Fibroblast of the conjunctiva (primary cell): ENCODE data around the gene DDX39B.
"Not testable (repeated sequence)": the region's sequence is repeated elsewhere in the genome, so short reads cannot be mapped to it uniquely, and the experiment has no call there.

Source experiments
- DNase-seq: peaks from one replicate; pipeline ENCODE4 v3.0.0-alpha.2; 2010; ENCODE audit warnings: low read depth

DDX39B gene

GRCh38 chr6:31575952-31576685 is 34.3 kb upstream of the DDX39B start:
- DNase-seq, result no peak

- DNase-seq, result no peak
These were observed 33.6 kb upstream of the DDX39B start, which contains the start of gene TNF for GRCh38 chr6:31575335-31575901. Gene TNF, plus strand, starts transcription at chr6:31575565. Its CDS starts 177 bp downstream, at chr6:31575742.

- no peak for DNase-seq
These were observed 32.6 kb upstream of the DDX39B start for GRCh38 chr6:31574106-31575061.

- DNase-seq, result no peak
These were observed 31.7 kb upstream of the DDX39B start for GRCh38 chr6:31573239-31574105.

- no peak for DNase-seq
These were observed 30.5 kb upstream of the DDX39B start, which contains the start of gene LTA for GRCh38 chr6:31572041-31572911. Gene LTA, plus strand, starts transcription at chr6:31572289. Its CDS starts 454 bp downstream, at chr6:31572743.

- no peak for DNase-seq
These were observed 28.2 kb upstream of the DDX39B start for GRCh38 chr6:31569861-31570536.

- DNase-seq, result no peak
These were observed 26.7 kb upstream of the DDX39B start for GRCh38 chr6:31568537-31568961.

GRCh38 chr6:31567531-31568370 is 25.9 kb upstream of the DDX39B start:
- DNase-seq, result no peak

GRCh38 chr6:31560697-31561058 is 18.9 kb upstream of the DDX39B start:
- no peak for DNase-seq

GRCh38 chr6:31559958-31560696 is 18.3 kb upstream of the DDX39B start:
- no peak for DNase-seq

- no peak for DNase-seq
These were observed 17.8 kb upstream of the DDX39B start for GRCh38 chr6:31559606-31559957.

GRCh38 chr6:31558631-31559500 is 17.1 kb upstream of the DDX39B start:
- DNase-seq, result no peak

- DNase-seq, result no peak
These were observed 16.5 kb upstream of the DDX39B start for GRCh38 chr6:31558318-31558625.

GRCh38 chr6:31557443-31558317 is 15.9 kb upstream of the DDX39B start:
- no peak for DNase-seq

- DNase-seq, result no peak
These were observed 14.5 kb upstream of the DDX39B start for GRCh38 chr6:31556307-31556706.

GRCh38 chr6:31551371-31551770 is 9.6 kb upstream of the DDX39B start:
- DNase-seq, result not testable (repeated sequence)

- no peak for DNase-seq
These were observed 6.7 kb upstream of the DDX39B start for GRCh38 chr6:31548544-31548873.
